ENCODE measurements around the gene NELL2.
A peak's percentile ranks its signal among the peaks of the same experiment; 100 is the strongest.

The NELL2 gene

GRCh38 chr12:44885902-44886301 is 9.8 kb upstream of the NELL2 start:
- DNase-seq (ENCODE audit: low read depth in 1 of 2, low spot score in 1 of 2) = no peak
- H3K4me3 ChIP-seq (replicated peaks; ENCODE audit: insufficient read depth, low read length) = no peak overlapping the region
- H3K27me3 ChIP-seq (ENCODE audit: insufficient read depth, poor library complexity, severe bottlenecking) = no peaks in the 10 kb centered on the region
- H3K27ac ChIP-seq (replicated peaks) = no peak overlapping the region
- TF ChIP-seq, protein P1, sequence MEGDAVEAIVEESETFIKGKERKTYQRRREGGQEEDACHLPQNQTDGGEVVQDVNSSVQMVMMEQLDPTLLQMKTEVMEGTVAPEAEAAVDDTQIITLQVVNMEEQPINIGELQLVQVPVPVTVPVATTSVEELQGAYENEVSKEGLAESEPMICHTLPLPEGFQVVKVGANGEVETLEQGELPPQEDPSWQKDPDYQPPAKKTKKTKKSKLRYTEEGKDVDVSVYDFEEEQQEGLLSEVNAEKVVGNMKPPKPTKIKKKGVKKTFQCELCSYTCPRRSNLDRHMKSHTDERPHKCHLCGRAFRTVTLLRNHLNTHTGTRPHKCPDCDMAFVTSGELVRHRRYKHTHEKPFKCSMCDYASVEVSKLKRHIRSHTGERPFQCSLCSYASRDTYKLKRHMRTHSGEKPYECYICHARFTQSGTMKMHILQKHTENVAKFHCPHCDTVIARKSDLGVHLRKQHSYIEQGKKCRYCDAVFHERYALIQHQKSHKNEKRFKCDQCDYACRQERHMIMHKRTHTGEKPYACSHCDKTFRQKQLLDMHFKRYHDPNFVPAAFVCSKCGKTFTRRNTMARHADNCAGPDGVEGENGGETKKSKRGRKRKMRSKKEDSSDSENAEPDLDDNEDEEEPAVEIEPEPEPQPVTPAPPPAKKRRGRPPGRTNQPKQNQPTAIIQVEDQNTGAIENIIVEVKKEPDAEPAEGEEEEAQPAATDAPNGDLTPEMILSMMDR (IDR thresholded peaks at IDR 0.05; ENCODE audit: insufficient read depth, low read length) = no peak
- no peak for TF ChIP-seq GABPA (IDR thresholded peaks at IDR 0.05; ENCODE audit: low read depth)
- no peak for TF ChIP-seq POLR2AphosphoS5 (IDR thresholded peaks at IDR 0.05; ENCODE audit: low read depth)
- TF ChIP-seq SPI1 (IDR thresholded peaks at IDR 0.05; ENCODE audit: borderline replicate concordance, low read depth) = no peak
- TF ChIP-seq REST (IDR thresholded peaks at IDR 0.05; ENCODE audit: insufficient replicate concordance, low read depth) = no peak

- Histone ChIP-seq H3K4me3 (replicated peaks; ENCODE audit: insufficient read depth, low read length) (no peak overlapping the region), H3K27ac (replicated peaks) (no peak overlapping the region), H3K27me3 (ENCODE audit: insufficient read depth, poor library complexity, severe bottlenecking) (peaks cover 17% of the 10 kb centered on the region)
- TF ChIP-seq REST (IDR thresholded peaks at IDR 0.05; ENCODE audit: insufficient replicate concordance, low read depth) (no peak), GABPA (IDR thresholded peaks at IDR 0.05; ENCODE audit: low read depth) (no peak)
- TF ChIP-seq, protein P1 (IDR thresholded peaks at IDR 0.05; ENCODE audit: insufficient read depth, low read length) = no peak
- no peak for DNase-seq (ENCODE audit: low read depth in 1 of 2, low spot score in 1 of 2)
Measured at GRCh38 chr12:44881197-44881596, 5.1 kb upstream of the NELL2 start.

DNA sequence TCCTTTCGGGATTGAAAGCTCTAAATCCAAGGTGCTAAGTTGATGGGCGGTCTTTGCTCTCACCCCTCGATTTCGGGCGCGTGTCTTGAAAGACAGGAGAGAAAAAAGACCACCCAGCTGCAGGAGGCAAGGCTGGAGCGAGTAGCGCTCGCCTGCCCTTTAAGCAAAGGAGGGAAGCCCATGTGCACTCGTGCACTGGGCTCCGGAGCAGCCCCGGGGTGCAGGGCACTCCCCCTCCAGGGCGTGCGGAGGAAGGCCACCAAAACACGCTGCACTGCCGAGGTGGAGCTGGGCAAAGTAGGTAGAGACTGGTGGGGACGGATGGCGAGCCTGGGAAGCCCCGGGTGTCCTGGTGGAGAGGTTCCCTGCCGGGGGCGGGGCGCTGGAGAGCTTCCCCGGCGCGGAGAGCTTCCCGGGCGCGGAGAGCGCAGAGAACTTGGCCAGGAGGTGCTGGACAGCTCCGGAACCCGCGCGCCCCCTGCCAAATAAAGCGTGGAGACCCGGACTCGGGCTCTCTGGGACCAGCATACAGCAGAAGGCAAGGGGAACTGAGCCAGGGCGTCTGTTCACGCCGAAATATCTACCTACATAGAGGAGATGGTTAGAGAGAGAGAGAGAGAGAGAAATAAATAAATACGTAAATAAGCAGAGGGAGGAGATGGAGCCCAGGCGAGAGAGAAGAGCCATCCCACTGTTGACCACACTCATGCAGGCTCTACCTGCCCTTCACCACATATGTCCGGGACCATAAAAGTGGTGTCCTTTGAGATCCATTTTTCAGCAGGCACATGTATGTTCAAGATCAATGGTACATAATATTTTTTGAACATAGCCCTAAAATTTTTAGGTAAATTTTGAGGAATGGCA is 662 bp upstream of the NELL2 start:
- DNase-seq (ENCODE audit: low read depth in 1 of 2, low spot score in 1 of 2) = no peak
- peaks cover 40% of the 10 kb centered on the region for H3K27me3 ChIP-seq (ENCODE audit: insufficient read depth, poor library complexity, severe bottlenecking)

More for the DNA sequence above, 662 bp upstream of the NELL2 start:
- Histone ChIP-seq H3K4me3 (replicated peaks; ENCODE audit: insufficient read depth, low read length) (no peak overlapping the region), H3K27ac (replicated peaks) (no peak overlapping the region)
- TF ChIP-seq, protein P1 (IDR thresholded peaks at IDR 0.05; ENCODE audit: insufficient read depth, low read length) = no peak
- TF ChIP-seq GABPA (IDR thresholded peaks at IDR 0.05; ENCODE audit: low read depth) (no peak), POLR2AphosphoS5 (IDR thresholded peaks at IDR 0.05; ENCODE audit: low read depth) (no peak), REST (IDR thresholded peaks at IDR 0.05; ENCODE audit: insufficient replicate concordance, low read depth) (peak; percentile 86), SPI1 (IDR thresholded peaks at IDR 0.05; ENCODE audit: borderline replicate concordance, low read depth) (no peak)
